ENCODE data around the gene TNKS1BP1. TPM values are rescaled to one million over a fixed set of nuclear protein-coding genes. Genes with fewer than 3 reads are reported as not detected.

TNKS1BP1 gene
- total and polyA plus RNA-seq, 9 of the 15 experiments (the other 6 are each of a cell fraction or from before 2014, with no cell fraction given), result 1.1 to 47.2 (median 10.9) TPM

GRCh38 chr11:57283231-57283990 lies 41.3 kb downstream of the TNKS1BP1 start:
- ChIA-PET POLR2A (interaction anchor here (0.6 kb wide), 1 partner anchor 28 kb away, joined by 3 read pairs; no protein-coding TSS in a partner anchor), CTCF (ENCODE audit: low intra/inter-chr PET ratio) (no interaction called here)
- FAIRE-seq (no peak), DNase-seq (ENCODE audit: extremely low read depth in 1 of 4, low spot score in 3 of 4) (no peak), ATAC-seq (no peak)
- Histone ChIP-seq H3K9me1 (ENCODE audit: control insufficient read depth, insufficient read depth, low read length) (no peaks in the 10 kb centered on the region), H3K4me2 (ENCODE audit: insufficient read depth, low read length) (no peak overlapping the region), H3K27me3 (ENCODE audit: control insufficient read depth in 2 of 2, insufficient read depth in 2 of 2, low read length in 2 of 2) (peaks cover 8 to 18% of the 10 kb centered on the region in 2 experiments; a peak in 4 of 5 replicates), H3K9ac (ENCODE audit: insufficient read depth in 1 of 2, low read depth in 2 of 2, low read length in 2 of 2) (no peak overlapping the region), H3K79me2 (ENCODE audit: control insufficient read depth, insufficient read depth, low read length) (no peaks in the 10 kb centered on the region), H2AFZ (ENCODE audit: low read depth, low read length) (no peak overlapping the region), H3K4me1 (replicated peaks in 1 of 2; ENCODE audit: control insufficient read depth in 2 of 2, insufficient read depth in 2 of 2, low read length in 2 of 2) (peaks cover 0 to 9% of the 10 kb centered on the region in 2 experiments; a peak in 3 of 5 replicates), H3K36me3 (ENCODE audit: control insufficient read depth, insufficient read depth, low read length) (no peaks in the 10 kb centered on the region), H3K4me3 (no peak overlapping the region), H4K20me1 (replicated peaks; ENCODE audit: control insufficient read depth, insufficient read depth, low read length) (no peaks in the 10 kb centered on the region), H3K27ac (ENCODE audit: extremely low read depth, low read depth, low read length) (no peak overlapping the region), H3K9me3 (replicated peaks; ENCODE audit: control insufficient read depth, insufficient read depth, low read depth, low read length) (no peaks in the 10 kb centered on the region)
- in situ Hi-C loops (cut with MboI) (no loop called here), intact Hi-C loops (cut with micrococcal nuclease) (no loop called here)
- WGBS (ENCODE audit: insufficient coverage, low coverage, missing lambda C conversion rate), result 38% methylated on average over 2 of the region's 2 CpGs
- BruUV-seq (replicated peaks), result no TSS peak
- TF ChIP-seq NFIC (IDR thresholded peaks at IDR 0.05), result no peak
- TF ChIP-seq ZBTB2 (IDR thresholded peaks at IDR 0.05), result no peak
- no peak for TF ChIP-seq ZNF124 (CRISPR knock-in tag; IDR thresholded peaks at IDR 0.05)
- TF ChIP-seq FOXJ3 (CRISPR knock-in tag; IDR thresholded peaks at IDR 0.05), result no peak
- no peak for TF ChIP-seq TRIM24 (IDR thresholded peaks at IDR 0.05)
- no peak for TF ChIP-seq ZNF79 (CRISPR knock-in tag; IDR thresholded peaks at IDR 0.05; ENCODE audit: low read depth)
- no peak for TF ChIP-seq CBX3 (IDR thresholded peaks at IDR 0.05; ENCODE audit: borderline replicate concordance in 1 of 2, low read length in 2 of 2)
- TF ChIP-seq ZNF57 (CRISPR knock-in tag; IDR thresholded peaks at IDR 0.05), result no peak
- no peak for TF ChIP-seq ASH1L (IDR thresholded peaks at IDR 0.05; ENCODE audit: borderline replicate concordance, low read depth, partially characterized antibody)
- TF ChIP-seq ZNF644 (tag; IDR thresholded peaks at IDR 0.05; ENCODE audit: low read depth), result no peak
- TF ChIP-seq, protein P1, sequence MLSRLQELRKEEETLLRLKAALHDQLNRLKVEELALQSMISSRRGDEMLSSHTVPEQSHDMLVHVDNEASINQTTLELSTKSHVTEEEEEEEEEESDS (CRISPR knock-in tag; IDR thresholded peaks at IDR 0.05), result no peak
- TF ChIP-seq, protein P2, sequence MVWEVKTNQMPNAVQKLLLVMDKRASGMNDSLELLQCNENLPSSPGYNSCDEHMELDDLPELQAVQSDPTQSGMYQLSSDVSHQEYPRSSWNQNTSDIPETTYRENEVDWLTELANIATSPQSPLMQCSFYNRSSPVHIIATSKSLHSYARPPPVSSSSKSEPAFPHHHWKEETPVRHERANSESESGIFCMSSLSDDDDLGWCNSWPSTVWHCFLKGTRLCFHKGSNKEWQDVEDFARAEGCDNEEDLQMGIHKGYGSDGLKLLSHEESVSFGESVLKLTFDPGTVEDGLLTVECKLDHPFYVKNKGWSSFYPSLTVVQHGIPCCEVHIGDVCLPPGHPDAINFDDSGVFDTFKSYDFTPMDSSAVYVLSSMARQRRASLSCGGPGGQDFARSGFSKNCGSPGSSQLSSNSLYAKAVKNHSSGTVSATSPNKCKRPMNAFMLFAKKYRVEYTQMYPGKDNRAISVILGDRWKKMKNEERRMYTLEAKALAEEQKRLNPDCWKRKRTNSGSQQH (CRISPR knock-in tag; IDR thresholded peaks at IDR 0.05), result no peak
- TF ChIP-seq, protein P3, sequence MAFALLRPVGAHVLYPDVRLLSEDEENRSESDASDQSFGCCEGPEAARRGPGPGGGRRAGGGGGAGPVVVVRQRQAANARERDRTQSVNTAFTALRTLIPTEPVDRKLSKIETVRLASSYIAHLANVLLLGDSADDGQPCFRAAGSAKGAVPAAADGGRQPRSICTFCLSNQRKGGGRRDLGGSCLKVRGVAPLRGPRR (CRISPR knock-in tag; IDR thresholded peaks at IDR 0.05), result no peak
- TF ChIP-seq CXXC5 (CRISPR knock-in tag; IDR thresholded peaks at IDR 0.05), result no peak
- no peak for TF ChIP-seq PHF20 (IDR thresholded peaks at IDR 0.05; ENCODE audit: partially characterized antibody)
- no peak for TF ChIP-seq SIN3A (IDR thresholded peaks at IDR 0.05; ENCODE audit: borderline replicate concordance in 2 of 2, control insufficient read depth in 1 of 2, low read depth in 2 of 2, low read length in 2 of 2)
- TF ChIP-seq, protein P4, sequence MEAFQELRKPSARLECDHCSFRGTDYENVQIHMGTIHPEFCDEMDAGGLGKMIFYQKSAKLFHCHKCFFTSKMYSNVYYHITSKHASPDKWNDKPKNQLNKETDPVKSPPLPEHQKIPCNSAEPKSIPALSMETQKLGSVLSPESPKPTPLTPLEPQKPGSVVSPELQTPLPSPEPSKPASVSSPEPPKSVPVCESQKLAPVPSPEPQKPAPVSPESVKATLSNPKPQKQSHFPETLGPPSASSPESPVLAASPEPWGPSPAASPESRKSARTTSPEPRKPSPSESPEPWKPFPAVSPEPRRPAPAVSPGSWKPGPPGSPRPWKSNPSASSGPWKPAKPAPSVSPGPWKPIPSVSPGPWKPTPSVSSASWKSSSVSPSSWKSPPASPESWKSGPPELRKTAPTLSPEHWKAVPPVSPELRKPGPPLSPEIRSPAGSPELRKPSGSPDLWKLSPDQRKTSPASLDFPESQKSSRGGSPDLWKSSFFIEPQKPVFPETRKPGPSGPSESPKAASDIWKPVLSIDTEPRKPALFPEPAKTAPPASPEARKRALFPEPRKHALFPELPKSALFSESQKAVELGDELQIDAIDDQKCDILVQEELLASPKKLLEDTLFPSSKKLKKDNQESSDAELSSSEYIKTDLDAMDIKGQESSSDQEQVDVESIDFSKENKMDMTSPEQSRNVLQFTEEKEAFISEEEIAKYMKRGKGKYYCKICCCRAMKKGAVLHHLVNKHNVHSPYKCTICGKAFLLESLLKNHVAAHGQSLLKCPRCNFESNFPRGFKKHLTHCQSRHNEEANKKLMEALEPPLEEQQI (IDR thresholded peaks at IDR 0.05), result no peak

Data from K562 (cell line).